K562 (cell line): ENCODE results near the gene RUNX1. TPM values are rescaled to one million over a fixed set of nuclear protein-coding genes. Genes with fewer than 3 reads are reported as not detected.

Experiments
- KDM1A ChIP-seq, 2 experiments: fragments of 450-650 bp; IDR thresholded peaks; 2 replicates each; pipeline ENCODE4 v1.6.1; 2016; ENCODE audit warnings: mild to moderate bottlenecking in 2 of 2
- MYBL2 ChIP-seq, 2 experiments: fragments of 450-650 bp in 1 of 2; sonication (generic) in 1 of 2; formaldehyde crosslinking in 1 of 2; IDR thresholded peaks; 2 replicates each; pipeline versions ENCODE4 v1.6.1 to v1.8.1; 2017 to 2022; ENCODE audit warnings: borderline replicate concordance in 1 of 2, inconsistent platforms in 1 of 2, low read depth in 1 of 2, mild to moderate bottlenecking in 1 of 2, missing genetic modification reagents in 1 of 2, moderate library complexity in 1 of 2
- TRIM28 ChIP-seq: fragments of 450-650 bp; IDR thresholded peaks from 2 replicates; pipeline ENCODE4 v1.6.1; 2017
- XRCC5 ChIP-seq: fragments of 200-400 bp; formaldehyde crosslinking; IDR thresholded peaks from 2 replicates; pipeline ENCODE4 v1.6.1; 2017; ENCODE audit warnings: low read depth, mild to moderate bottlenecking, low read length
- ZFP1 ChIP-seq: fragments of 450-650 bp; formaldehyde crosslinking; IDR thresholded peaks from 2 replicates; pipeline ENCODE4 v1.4.0; 2020; ENCODE audit warnings: mild to moderate bottlenecking, mixed read lengths
- ZNF217 ChIP-seq: sonication (generic); formaldehyde crosslinking; IDR thresholded peaks from 2 replicates; pipeline ENCODE4 v1.8.0; 2022; ENCODE audit warnings: mild to moderate bottlenecking, missing genetic modification reagents
- ZNF311 ChIP-seq: fragments of 250-450 bp; sonication (Bioruptor Pico); IDR thresholded peaks from 2 replicates; pipeline ENCODE4 v1.4.0; 2020; ENCODE audit warnings: mild to moderate bottlenecking, moderate library complexity
- ZNF57 ChIP-seq: fragments of 450-650 bp; formaldehyde crosslinking; IDR thresholded peaks from 2 replicates; pipeline ENCODE4 v1.4.0; 2020; ENCODE audit warnings: mild to moderate bottlenecking, moderate library complexity
- ZNF584 ChIP-seq: fragments of 200-800 bp; sonication (Bioruptor generic); IDR thresholded peaks from 2 replicates; pipeline ENCODE4 v1.6.1; 2016; ENCODE audit warnings: low read depth, mild to moderate bottlenecking, missing genetic modification characterization, missing compliant biosample characterization
- polyA plus RNA-seq, 8 experiments: library from polyadenylated mRNA; depleted of rRNA in 4 of 8; stranded (reverse) in 5 of 8; unstranded in 3 of 8; fragments of >200 nt; fragmentation: Nextera tagmentation in 2 of 8; fragmentation: Illumina TruSeq in 1 of 8; extraction: Ambion mirVana in 2 of 8; extraction: Trizol in 1 of 8; gene quantifications; 2 replicates each; pipeline versions ENCODE4 v1.2.1 to v1.2.3, GENCODE V29; 2011 to 2014; ENCODE audit warnings: inconsistent platforms in 1 of 8, missing spikeins in 1 of 8
- total RNA-seq, 7 experiments: library from RNA; depleted of rRNA in 6 of 7; stranded (reverse); fragments of >200 nt in 6 of 7; fragmentation: Illumina TruSeq in 2 of 7; extraction: Trizol in 2 of 7; gene quantifications; 2 replicates each; pipeline versions ENCODE4 v1.2.1 to v1.2.3, GENCODE V29; 2011 to 2021; ENCODE audit warnings: low replicate concordance in 1 of 7
- TF ChIP-seq, protein P1 (sequence below), 2 experiments: fragments of 450-650 bp in 1 of 2; sonication (generic) in 1 of 2; formaldehyde crosslinking in 1 of 2; IDR thresholded peaks; 2 replicates each; pipeline versions ENCODE4 v1.7.1 to v1.9.0; 2016 to 2022; ENCODE audit warnings: inconsistent platforms in 1 of 2, mild to moderate bottlenecking in 1 of 2, missing genetic modification reagents in 1 of 2
- TF ChIP-seq, protein P2 (sequence below): fragments of 450-650 bp; IDR thresholded peaks from 2 replicates; pipeline ENCODE4 v1.7.0; 2016; ENCODE audit warnings: borderline replicate concordance
- TF ChIP-seq, protein P3 (sequence below): fragments of 450-650 bp; formaldehyde crosslinking; IDR thresholded peaks from 2 replicates; pipeline ENCODE4 v1.4.0; 2020; ENCODE audit warnings: mild to moderate bottlenecking, moderate library complexity
- TF ChIP-seq, protein P4 (sequence below), 2 experiments: fragments of 200-800 bp in 1 of 2; sonication (Bioruptor generic) in 1 of 2; sonication (generic) in 1 of 2; formaldehyde crosslinking in 1 of 2; IDR thresholded peaks in 1 of 2; conservative IDR thresholded peaks in 1 of 2; 2 replicates each; pipeline versions ENCODE4 v1.5.0 to v1.6.1; 2016 to 2020; ENCODE audit warnings: missing compliant biosample characterization in 1 of 2, missing genetic modification characterization in 1 of 2, missing genetic modification reagents in 1 of 2

The RUNX1 gene
- total and polyA plus RNA-seq, 9 of the 15 experiments (the other 6 are each of a cell fraction or from before 2014, with no cell fraction given) = 2.2 to 68.6 (median 17.8) TPM

DNA sequence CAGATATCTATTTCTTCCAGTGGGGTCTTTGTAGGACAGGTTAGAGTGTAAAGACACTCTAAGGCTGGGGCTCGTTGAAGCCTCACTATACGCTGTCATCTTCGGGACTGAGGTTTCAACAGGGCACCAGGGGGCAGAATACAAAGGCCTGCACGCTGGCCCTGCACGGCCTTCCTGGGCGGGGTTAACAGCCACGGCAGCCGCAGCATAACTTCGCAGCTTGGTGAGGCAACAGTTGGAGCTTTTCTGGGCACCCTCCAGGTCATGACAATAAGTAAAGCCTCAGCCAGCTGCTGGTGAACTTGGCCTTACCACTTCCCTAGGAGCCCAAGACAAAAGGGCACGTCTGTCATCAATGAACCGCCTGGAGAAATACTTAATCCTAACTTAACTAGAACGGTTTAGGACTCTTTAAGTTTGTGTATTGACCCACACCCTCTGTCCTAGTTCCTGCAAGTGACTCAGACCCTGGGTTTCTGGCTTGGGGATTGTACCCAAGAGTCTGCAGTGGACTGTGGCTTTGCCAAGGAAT lies 2.3 kb upstream of the RUNX1 start (continued):
- TF ChIP-seq KDM1A (IDR thresholded peaks at IDR 0.05) (no peak), ZNF57 (CRISPR knock-in tag) (no peak), TRIM28 (no peak), XRCC5 (0 out of 2 replicates have a peak, but pooled peaks have one; percentile 61), ZNF311 (CRISPR knock-in tag) (0 out of 2 replicates have a peak, but pooled peaks have one; percentile 79), MYBL2 (IDR thresholded peaks at IDR 0.05; ENCODE audit: low read depth) (no peak), MYBL2 (CRISPR knock-in tag; IDR thresholded peaks at IDR 0.05; ENCODE audit: borderline replicate concordance) (no peak), ZFP1 (CRISPR knock-in tag) (no peak), ZNF584 (no peak), ZNF217 (CRISPR knock-in tag) (no peak)
- TF ChIP-seq, protein P1, sequence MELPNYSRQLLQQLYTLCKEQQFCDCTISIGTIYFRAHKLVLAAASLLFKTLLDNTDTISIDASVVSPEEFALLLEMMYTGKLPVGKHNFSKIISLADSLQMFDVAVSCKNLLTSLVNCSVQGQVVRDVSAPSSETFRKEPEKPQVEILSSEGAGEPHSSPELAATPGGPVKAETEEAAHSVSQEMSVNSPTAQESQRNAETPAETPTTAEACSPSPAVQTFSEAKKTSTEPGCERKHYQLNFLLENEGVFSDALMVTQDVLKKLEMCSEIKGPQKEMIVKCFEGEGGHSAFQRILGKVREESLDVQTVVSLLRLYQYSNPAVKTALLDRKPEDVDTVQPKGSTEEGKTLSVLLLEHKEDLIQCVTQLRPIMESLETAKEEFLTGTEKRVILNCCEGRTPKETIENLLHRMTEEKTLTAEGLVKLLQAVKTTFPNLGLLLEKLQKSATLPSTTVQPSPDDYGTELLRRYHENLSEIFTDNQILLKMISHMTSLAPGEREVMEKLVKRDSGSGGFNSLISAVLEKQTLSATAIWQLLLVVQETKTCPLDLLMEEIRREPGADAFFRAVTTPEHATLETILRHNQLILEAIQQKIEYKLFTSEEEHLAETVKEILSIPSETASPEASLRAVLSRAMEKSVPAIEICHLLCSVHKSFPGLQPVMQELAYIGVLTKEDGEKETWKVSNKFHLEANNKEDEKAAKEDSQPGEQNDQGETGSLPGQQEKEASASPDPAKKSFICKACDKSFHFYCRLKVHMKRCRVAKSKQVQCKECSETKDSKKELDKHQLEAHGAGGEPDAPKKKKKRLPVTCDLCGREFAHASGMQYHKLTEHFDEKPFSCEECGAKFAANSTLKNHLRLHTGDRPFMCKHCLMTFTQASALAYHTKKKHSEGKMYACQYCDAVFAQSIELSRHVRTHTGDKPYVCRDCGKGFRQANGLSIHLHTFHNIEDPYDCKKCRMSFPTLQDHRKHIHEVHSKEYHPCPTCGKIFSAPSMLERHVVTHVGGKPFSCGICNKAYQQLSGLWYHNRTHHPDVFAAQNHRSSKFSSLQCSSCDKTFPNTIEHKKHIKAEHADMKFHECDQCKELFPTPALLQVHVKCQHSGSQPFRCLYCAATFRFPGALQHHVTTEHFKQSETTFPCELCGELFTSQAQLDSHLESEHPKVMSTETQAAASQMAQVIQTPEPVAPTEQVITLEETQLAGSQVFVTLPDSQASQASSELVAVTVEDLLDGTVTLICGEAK (IDR thresholded peaks at IDR 0.05) = no peak; the same call in 1 of the 2 replicates
- TF ChIP-seq, protein P1 (CRISPR knock-in tag; IDR thresholded peaks at IDR 0.05) = no peak
- TF ChIP-seq, protein P2, sequence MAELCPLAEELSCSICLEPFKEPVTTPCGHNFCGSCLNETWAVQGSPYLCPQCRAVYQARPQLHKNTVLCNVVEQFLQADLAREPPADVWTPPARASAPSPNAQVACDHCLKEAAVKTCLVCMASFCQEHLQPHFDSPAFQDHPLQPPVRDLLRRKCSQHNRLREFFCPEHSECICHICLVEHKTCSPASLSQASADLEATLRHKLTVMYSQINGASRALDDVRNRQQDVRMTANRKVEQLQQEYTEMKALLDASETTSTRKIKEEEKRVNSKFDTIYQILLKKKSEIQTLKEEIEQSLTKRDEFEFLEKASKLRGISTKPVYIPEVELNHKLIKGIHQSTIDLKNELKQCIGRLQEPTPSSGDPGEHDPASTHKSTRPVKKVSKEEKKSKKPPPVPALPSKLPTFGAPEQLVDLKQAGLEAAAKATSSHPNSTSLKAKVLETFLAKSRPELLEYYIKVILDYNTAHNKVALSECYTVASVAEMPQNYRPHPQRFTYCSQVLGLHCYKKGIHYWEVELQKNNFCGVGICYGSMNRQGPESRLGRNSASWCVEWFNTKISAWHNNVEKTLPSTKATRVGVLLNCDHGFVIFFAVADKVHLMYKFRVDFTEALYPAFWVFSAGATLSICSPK = no peak
- TF ChIP-seq, protein P3, sequence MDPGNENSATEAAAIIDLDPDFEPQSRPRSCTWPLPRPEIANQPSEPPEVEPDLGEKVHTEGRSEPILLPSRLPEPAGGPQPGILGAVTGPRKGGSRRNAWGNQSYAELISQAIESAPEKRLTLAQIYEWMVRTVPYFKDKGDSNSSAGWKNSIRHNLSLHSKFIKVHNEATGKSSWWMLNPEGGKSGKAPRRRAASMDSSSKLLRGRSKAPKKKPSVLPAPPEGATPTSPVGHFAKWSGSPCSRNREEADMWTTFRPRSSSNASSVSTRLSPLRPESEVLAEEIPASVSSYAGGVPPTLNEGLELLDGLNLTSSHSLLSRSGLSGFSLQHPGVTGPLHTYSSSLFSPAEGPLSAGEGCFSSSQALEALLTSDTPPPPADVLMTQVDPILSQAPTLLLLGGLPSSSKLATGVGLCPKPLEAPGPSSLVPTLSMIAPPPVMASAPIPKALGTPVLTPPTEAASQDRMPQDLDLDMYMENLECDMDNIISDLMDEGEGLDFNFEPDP (CRISPR knock-in tag) = no peak
- TF ChIP-seq, protein P4, sequence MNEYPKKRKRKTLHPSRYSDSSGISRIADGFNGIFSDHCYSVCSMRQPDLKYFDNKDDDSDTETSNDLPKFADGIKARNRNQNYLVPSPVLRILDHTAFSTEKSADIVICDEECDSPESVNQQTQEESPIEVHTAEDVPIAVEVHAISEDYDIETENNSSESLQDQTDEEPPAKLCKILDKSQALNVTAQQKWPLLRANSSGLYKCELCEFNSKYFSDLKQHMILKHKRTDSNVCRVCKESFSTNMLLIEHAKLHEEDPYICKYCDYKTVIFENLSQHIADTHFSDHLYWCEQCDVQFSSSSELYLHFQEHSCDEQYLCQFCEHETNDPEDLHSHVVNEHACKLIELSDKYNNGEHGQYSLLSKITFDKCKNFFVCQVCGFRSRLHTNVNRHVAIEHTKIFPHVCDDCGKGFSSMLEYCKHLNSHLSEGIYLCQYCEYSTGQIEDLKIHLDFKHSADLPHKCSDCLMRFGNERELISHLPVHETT (CRISPR knock-in tag; conservative IDR thresholded peaks at IDR 0.05 in 1 of 2, IDR thresholded peaks at IDR 0.05 in 1 of 2) = no peak
